Retina (tissue), 1 donor: ENCODE data around the gene WSCD2.

ENCODE experiments used
- DNase-seq: peaks from one replicate; pipeline ENCODE4 v3.0.0-alpha.2; 2016

The WSCD2 gene

GRCh38 chr12:108167974-108168373 is 38.9 kb downstream of the WSCD2 start:
- DNase-seq, result no peak

GRCh38 chr12:108169708-108170107 is 40.6 kb downstream of the WSCD2 start:
- no peak for DNase-seq

GRCh38 chr12:108170164-108170563 is 41.1 kb downstream of the WSCD2 start:
- DNase-seq, result no peak

- no peak for DNase-seq
Measured at GRCh38 chr12:108172033-108172432, 42.9 kb downstream of the WSCD2 start.

- no peak for DNase-seq
Measured at GRCh38 chr12:108173160-108173559, 44.1 kb downstream of the WSCD2 start.

- no peak for DNase-seq
Measured at GRCh38 chr12:108173892-108174291, 44.8 kb downstream of the WSCD2 start.

- DNase-seq, result no peak
Measured at GRCh38 chr12:108174641-108175040, 45.6 kb downstream of the WSCD2 start.

- DNase-seq, result peak; percentile 57
Measured at GRCh38 chr12:108175310-108175709, 46.2 kb downstream of the WSCD2 start.

GRCh38 chr12:108176292-108176691 is 47.2 kb downstream of the WSCD2 start:
- DNase-seq, result no peak

GRCh38 chr12:108177131-108177530 is 48.0 kb downstream of the WSCD2 start:
- DNase-seq, result no peak

- DNase-seq, result no peak
Measured at GRCh38 chr12:108179305-108179704, 50.2 kb downstream of the WSCD2 start.

- no peak for DNase-seq
Measured at GRCh38 chr12:108180255-108181094, 51.4 kb downstream of the WSCD2 start.

GRCh38 chr12:108181095-108181454 is 52.0 kb downstream of the WSCD2 start:
- DNase-seq, result no peak

GRCh38 chr12:108182096-108182495 is 53.0 kb downstream of the WSCD2 start:
- DNase-seq, result peak; percentile 38

- DNase-seq, result no peak
Measured at GRCh38 chr12:108185002-108185401, 55.9 kb downstream of the WSCD2 start.

GRCh38 chr12:108187831-108188230 is 58.7 kb downstream of the WSCD2 start:
- no peak for DNase-seq

- DNase-seq, result no peak
Measured at GRCh38 chr12:108190529-108190928, 61.4 kb downstream of the WSCD2 start.

GRCh38 chr12:108191086-108191485 is 62.0 kb downstream of the WSCD2 start:
- no peak for DNase-seq

- DNase-seq, result no peak
Measured at GRCh38 chr12:108191938-108192337, 62.9 kb downstream of the WSCD2 start.

GRCh38 chr12:108193493-108193892 is 64.4 kb downstream of the WSCD2 start:
- no peak for DNase-seq

- no peak for DNase-seq
Measured at GRCh38 chr12:108193917-108194316, 64.8 kb downstream of the WSCD2 start.

- no peak for DNase-seq
Measured at GRCh38 chr12:108194585-108194984, 65.5 kb downstream of the WSCD2 start.

- DNase-seq, result no peak
Measured at GRCh38 chr12:108196319-108196718, 67.2 kb downstream of the WSCD2 start.

GRCh38 chr12:108196921-108197320 is 67.8 kb downstream of the WSCD2 start:
- no peak for DNase-seq

GRCh38 chr12:108198043-108198442 is 69.0 kb downstream of the WSCD2 start:
- no peak for DNase-seq
